NB4 (cell line): ENCODE data around the gene ZSWIM6.

Source experiments
- DNase-seq: peaks from one replicate; pipeline ENCODE4 v3.0.0; 2010; ENCODE audit warnings: low read depth
- H3K4me3 ChIP-seq: one replicate; pipeline ENCODE4 v1.5.1; 2011; ENCODE audit warnings: mild to moderate bottlenecking, low read depth, low read length, moderate library complexity
- CTCF ChIP-seq: IDR thresholded peaks from one replicate; pipeline ENCODE4 v1.5.1; 2012; ENCODE audit warnings: low read depth, low read length
- MAX ChIP-seq: IDR thresholded peaks from 2 replicates; pipeline ENCODE4 v1.6.1; 2011; ENCODE audit warnings: low read depth, low read length
- MYC ChIP-seq: IDR thresholded peaks from 2 replicates; pipeline ENCODE4 v1.6.1; 2011; ENCODE audit warnings: low read depth, low read length
- POLR2A ChIP-seq: IDR thresholded peaks from 2 replicates; pipeline ENCODE4 v1.6.1; 2011; ENCODE audit warnings: mild to moderate bottlenecking; ENCODE audit not compliant: insufficient read length; ENCODE audit errors: extremely low read depth

The ZSWIM6 gene

GRCh38 chr5:61357745-61358144 is 25.7 kb downstream of the ZSWIM6 start:
- no peak overlapping the region for H3K4me3 ChIP-seq
- peak; percentile 38 for DNase-seq
- TF ChIP-seq CTCF: peak; percentile 34
- TF ChIP-seq MYC: no peak

GRCh38 chr5:61362796-61363368 is 30.8 kb downstream of the ZSWIM6 start:
- TF ChIP-seq CTCF (no peak), POLR2A (no peak), MAX (no peak), MYC (no peak)
- peak; percentile 6 for DNase-seq
- no peak overlapping the region for H3K4me3 ChIP-seq

GRCh38 chr5:61363401-61364114 is 31.5 kb downstream of the ZSWIM6 start:
- no peak overlapping the region for H3K4me3 ChIP-seq
- no peak for DNase-seq
- TF ChIP-seq POLR2A: no peak
- TF ChIP-seq MYC: no peak
- no peak for TF ChIP-seq MAX

GRCh38 chr5:61366497-61367240 is 34.6 kb downstream of the ZSWIM6 start:
- H3K4me3 ChIP-seq: no peak overlapping the region
- DNase-seq: no peak
- TF ChIP-seq CTCF (no peak), MYC (no peak), POLR2A (no peak), MAX (no peak)

- TF ChIP-seq MAX: no peak
- TF ChIP-seq CTCF: no peak
- no peak for TF ChIP-seq POLR2A
- no peak for TF ChIP-seq MYC
- no peak for DNase-seq
- H3K4me3 ChIP-seq: no peak overlapping the region
Measured at GRCh38 chr5:61370506-61370905, 38.4 kb downstream of the ZSWIM6 start.

- TF ChIP-seq CTCF (no peak), MAX (no peak), POLR2A (no peak), MYC (no peak)
- DNase-seq: no peak
- no peak overlapping the region for H3K4me3 ChIP-seq
Measured at GRCh38 chr5:61371474-61371873, 39.4 kb downstream of the ZSWIM6 start.
